Thoracic aorta (tissue), 2 donors: Measurements from ENCODE around the gene PNPLA1. TPM values are rescaled to one million over a fixed set of nuclear protein-coding genes. Genes with fewer than 3 reads are reported as not detected.

Experiments
- ATAC-seq: fragments of 150-250 bp; one replicate; pipeline ENCODE4 v1.8.0; 2017; ENCODE audit warnings: low read depth; ENCODE audit not compliant: insufficient number of reproducible peaks, low FRiP score
- DNase-seq: peaks from one replicate; pipeline ENCODE4 v3.0.0-alpha.2; 2020; ENCODE audit warnings: low spot score
- H3K27ac ChIP-seq, 2 donors: fragments of 200-600 bp; sonication (generic); 1 replicate in 1 of 2; 2 replicates in 1 of 2; pipeline ENCODE4 v1.5.1; 2016; ENCODE audit warnings: mild to moderate bottlenecking in 2 of 2, moderate library complexity in 2 of 2
- H3K27me3 ChIP-seq: fragments of 200-600 bp; sonication (generic); replicated peaks from 2 replicates; pipeline ENCODE4 v1.6.0; 2016; ENCODE audit warnings: mild to moderate bottlenecking; ENCODE audit not compliant: insufficient read depth
- H3K36me3 ChIP-seq: fragments of 200-600 bp; sonication (generic); one replicate; pipeline ENCODE4 v1.5.1; 2016
- H3K4me1 ChIP-seq, 2 donors: fragments of 200-600 bp; sonication (generic); 1 replicate in 1 of 2; 2 replicates in 1 of 2; pipeline versions ENCODE4 v1.5.1 to v1.6.0; 2016; ENCODE audit warnings: low read depth in 2 of 2, mild to moderate bottlenecking in 1 of 2; ENCODE audit not compliant: control insufficient read depth in 1 of 2
- H3K4me3 ChIP-seq: fragments of 200-600 bp; sonication (generic); 2 replicates; pipeline ENCODE4 v1.5.1; 2016; ENCODE audit warnings: mild to moderate bottlenecking
- H3K9me3 ChIP-seq: fragments of 200-600 bp; sonication (generic); 2 replicates; pipeline ENCODE4 v1.5.1; 2016
- total RNA-seq, 2 donors: library from RNA; depleted of rRNA; stranded (reverse); fragments of >200 nt; gene quantifications; one replicate each; pipeline versions ENCODE4 v1.1.0 to v1.2.3, GENCODE V29; 2016
- TF ChIP-seq, protein P1 (sequence below): fragments of 200-600 bp; sonication (generic); IDR thresholded peaks from one replicate; pipeline ENCODE4 v1.5.1; 2019; ENCODE audit warnings: antibody characterized with exemption

Gene PNPLA1
- total RNA-seq, 2 donors from 2014 or later = not detected

DNA sequence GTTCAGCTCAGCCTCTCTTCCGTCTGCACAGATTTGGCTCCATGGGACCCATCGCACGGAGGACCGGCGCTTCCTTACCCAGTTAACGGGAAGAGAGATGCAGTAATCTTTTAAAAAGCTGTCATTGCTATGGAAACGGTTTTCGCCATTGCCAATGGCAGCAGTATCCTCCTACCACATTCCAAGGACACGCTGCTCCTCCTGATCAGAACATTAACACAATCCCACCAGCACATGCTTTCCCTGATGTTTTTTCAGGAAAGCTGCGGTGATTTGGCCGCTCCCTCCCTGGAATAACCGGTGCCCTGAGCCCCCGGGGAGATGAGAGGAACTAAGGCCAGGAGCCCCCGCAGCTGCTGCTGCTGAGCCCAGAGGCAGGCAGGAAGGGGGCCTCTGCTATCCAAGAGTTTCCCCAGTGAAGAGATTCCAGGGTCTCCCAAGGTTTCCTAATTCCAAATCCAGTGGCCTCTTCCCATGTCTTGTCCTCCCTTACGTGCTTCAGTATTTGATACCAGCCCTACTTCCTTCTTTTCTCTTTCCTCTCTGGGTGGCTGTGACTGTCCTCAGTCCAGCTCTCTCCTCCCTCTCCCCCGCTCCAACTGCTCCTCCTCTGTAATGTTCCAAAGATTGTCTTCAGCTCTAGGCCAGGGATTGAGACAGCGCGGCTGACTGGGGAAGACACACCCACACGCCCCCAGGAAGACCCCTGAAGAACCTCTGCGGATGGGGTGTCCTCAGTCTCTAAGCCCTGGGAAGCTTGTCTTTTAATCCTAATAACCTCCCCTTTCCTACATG, 64.3 kb downstream of the PNPLA1 start:
- Histone ChIP-seq H3K27ac (no peak overlapping the region), H3K9me3 (no peaks in the 10 kb centered on the region), H3K4me3 (no peak overlapping the region), H3K4me1 (peaks cover 0 to 5% of the 10 kb centered on the region in 2 donors), H3K27me3 (no peaks in the 10 kb centered on the region), H3K36me3 (no peaks in the 10 kb centered on the region)
- ATAC-seq (no peak), DNase-seq (no peak)
- TF ChIP-seq, protein P1, sequence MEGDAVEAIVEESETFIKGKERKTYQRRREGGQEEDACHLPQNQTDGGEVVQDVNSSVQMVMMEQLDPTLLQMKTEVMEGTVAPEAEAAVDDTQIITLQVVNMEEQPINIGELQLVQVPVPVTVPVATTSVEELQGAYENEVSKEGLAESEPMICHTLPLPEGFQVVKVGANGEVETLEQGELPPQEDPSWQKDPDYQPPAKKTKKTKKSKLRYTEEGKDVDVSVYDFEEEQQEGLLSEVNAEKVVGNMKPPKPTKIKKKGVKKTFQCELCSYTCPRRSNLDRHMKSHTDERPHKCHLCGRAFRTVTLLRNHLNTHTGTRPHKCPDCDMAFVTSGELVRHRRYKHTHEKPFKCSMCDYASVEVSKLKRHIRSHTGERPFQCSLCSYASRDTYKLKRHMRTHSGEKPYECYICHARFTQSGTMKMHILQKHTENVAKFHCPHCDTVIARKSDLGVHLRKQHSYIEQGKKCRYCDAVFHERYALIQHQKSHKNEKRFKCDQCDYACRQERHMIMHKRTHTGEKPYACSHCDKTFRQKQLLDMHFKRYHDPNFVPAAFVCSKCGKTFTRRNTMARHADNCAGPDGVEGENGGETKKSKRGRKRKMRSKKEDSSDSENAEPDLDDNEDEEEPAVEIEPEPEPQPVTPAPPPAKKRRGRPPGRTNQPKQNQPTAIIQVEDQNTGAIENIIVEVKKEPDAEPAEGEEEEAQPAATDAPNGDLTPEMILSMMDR = no peak

DNA sequence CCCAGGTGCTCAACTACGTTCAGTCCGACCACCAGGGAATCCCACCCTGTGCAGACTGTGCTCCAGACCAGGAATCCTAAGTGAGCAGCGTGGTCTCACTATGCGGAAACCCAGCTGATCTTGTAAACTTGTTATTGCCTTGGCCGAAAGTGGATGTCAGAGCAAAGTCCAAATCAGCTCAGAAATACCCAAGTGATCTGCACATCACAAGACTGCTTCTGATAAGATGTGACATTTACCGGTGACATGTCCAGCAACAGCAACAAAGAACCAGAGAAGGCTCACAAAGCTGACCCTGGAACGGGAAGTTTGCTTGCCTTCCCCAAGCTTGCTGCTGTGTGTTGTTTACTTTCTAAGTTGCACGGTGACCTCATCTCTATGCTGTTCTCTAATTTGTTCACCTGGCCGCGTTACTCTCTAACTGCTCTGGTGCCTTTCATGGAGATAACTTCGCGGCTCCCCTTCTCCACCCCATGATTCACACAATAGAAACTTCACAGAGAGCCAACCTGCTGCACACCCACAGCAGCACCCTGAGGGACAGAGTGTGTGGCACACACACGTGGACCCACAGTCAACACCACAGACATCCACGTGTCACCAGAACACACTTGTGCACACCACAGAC, 65.1 kb downstream of the PNPLA1 start:
- ATAC-seq (no peak), DNase-seq (no peak)
- peaks cover 0 to 5% of the 10 kb centered on the region in 2 donors for H3K4me1 ChIP-seq
- no peaks in the 10 kb centered on the region for H3K36me3 ChIP-seq
- H3K9me3 ChIP-seq = no peaks in the 10 kb centered on the region
- H3K27me3 ChIP-seq = no peaks in the 10 kb centered on the region
- no peak overlapping the region for H3K4me3 ChIP-seq
- no peak overlapping the region for H3K27ac ChIP-seq
- TF ChIP-seq, protein P1 = no peak

DNA sequence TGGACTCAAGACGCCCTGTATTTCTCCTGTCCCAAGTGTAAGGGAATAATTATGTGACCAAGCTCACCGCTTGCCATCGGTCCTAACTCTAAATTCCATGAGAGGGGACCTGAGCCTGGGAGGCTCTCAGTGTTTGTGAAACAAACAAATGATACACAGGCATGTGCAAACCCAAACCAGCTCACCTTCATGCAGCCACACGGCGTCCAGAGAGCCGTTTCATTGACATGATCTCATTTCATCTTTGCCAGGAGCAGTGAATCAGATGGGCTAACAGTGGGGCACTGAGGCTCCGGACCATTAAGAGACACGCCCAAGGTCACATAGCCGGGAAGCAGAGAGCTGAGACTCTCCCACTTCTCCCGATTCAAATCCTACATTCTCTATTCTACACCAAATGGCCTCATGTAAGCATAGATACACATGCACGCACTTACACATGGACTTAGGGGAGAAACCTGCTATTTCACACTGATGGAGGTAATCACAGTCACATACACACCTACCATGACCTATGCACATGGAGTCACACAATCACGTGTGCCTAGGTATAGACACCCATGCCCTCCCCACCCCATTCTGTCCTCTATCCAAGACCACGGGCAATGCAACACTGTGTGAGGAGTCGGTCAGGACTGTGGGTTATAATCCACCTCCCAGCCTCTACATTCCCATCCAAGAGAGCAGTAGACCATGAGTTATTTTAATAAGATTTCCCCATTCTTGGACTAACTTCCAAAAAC, 65.8 kb downstream of the PNPLA1 start:
- Histone ChIP-seq H3K27me3 (no peaks in the 10 kb centered on the region), H3K4me1 (peaks cover 0 to 6% of the 10 kb centered on the region in 2 donors), H3K36me3 (no peaks in the 10 kb centered on the region), H3K27ac (no peak overlapping the region), H3K4me3 (no peak overlapping the region), H3K9me3 (no peaks in the 10 kb centered on the region)
- DNase-seq (no peak), ATAC-seq (no peak)
- TF ChIP-seq, protein P1 = no peak

DNA sequence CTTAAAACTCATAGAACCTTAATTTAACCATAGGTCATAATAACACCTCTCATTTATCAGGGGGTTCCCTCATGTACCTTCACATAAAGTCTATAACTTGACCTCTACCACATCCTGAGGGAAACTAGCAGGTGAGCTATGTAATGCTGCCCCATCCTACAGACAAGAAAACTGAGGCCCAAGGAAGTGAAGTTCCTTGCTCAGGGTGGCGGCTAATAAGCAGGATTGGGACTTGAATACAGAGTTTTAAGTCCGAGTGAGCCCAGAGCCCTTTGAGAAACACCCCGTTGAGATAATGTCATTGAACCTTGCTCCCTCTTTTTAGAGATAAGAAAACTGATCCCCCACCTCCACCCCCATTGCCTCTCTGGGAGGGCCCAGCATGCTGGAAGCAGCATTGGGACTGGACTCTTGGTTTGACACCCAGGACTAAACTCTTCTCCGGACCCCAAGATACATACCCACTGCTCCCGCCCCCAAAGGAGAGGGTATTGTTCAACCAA, 66.4 kb downstream of the PNPLA1 start:
- DNase-seq = no peak
- no peaks in the 10 kb centered on the region for H3K27me3 ChIP-seq
- ATAC-seq = no peak
- no peak overlapping the region for H3K27ac ChIP-seq
- TF ChIP-seq, protein P1 = no peak
- peaks cover 0 to 11% of the 10 kb centered on the region in 2 donors for H3K4me1 ChIP-seq
- no peaks in the 10 kb centered on the region for H3K36me3 ChIP-seq
- H3K9me3 ChIP-seq = no peaks in the 10 kb centered on the region
- no peak overlapping the region for H3K4me3 ChIP-seq

DNA sequence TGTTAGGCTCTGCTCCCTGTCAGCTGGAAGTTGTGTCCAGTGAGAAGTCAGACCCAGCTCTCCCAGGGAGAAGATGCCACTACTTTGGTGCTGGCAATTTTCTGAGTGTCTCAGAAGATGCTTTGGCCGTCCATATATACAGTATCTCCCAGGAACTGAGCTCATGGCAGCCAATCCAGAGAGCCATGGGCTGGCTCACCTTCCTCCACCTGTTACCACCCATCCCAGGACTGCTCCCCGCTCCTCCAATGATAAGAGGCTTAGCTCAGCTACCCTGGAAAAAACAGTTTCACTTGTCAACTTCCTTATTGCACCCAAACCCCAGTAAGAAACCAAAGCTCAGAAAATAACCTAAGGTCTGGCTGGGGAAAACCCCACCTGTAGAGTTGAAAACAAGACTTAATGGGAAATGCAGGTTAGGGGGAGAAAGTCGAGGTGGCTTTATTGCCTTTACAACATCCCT, 67.0 kb downstream of the PNPLA1 start, which contains the start of gene BNIP5:
BNIP5 (minus strand) TSS at position 110 of the 463 bp plus-strand sequence. CDS start 6,198 bp downstream, outside the sequence.
- TF ChIP-seq, protein P1 = no peak
- ATAC-seq (no peak), DNase-seq (no peak)
- no peak within 1 kb of the TSS for H3K4me3 ChIP-seq
- H3K27me3 ChIP-seq = no peaks in the 10 kb centered on the region
- H3K36me3 ChIP-seq = no peaks in the 10 kb centered on the region
- H3K9me3 ChIP-seq = no peaks in the 10 kb centered on the region
- peaks cover 0 to 16% of the 10 kb centered on the region in 2 donors for H3K4me1 ChIP-seq
- no peak within 1 kb of the TSS for H3K27ac ChIP-seq
